BLaER1 treated with 17β-estradiol and CSF1 and Interleukin-3, amounts not matched to agents 10 nM and 100 nM (cell line): Measurements from ENCODE around the gene PHF13.

Experiments used
- H3K27ac ChIP-seq, 11 experiments: shearing (Covaris generic); formaldehyde crosslinking; 2 replicates each; pipeline ENCODE4 v1.8.1; 2022
- H3K27me3 ChIP-seq, 11 experiments: shearing (Covaris generic); formaldehyde crosslinking; 2 replicates each; pipeline ENCODE4 v1.8.1; 2022
- H3K36me3 ChIP-seq, 11 experiments: shearing (Covaris generic); formaldehyde crosslinking; 2 replicates each; pipeline ENCODE4 v1.8.1; 2022
- H3K4me1 ChIP-seq, 10 experiments: shearing (Covaris generic); formaldehyde crosslinking; 2 replicates each; pipeline ENCODE4 v1.8.1; 2022
- H3K4me2 ChIP-seq, 11 experiments: shearing (Covaris generic); formaldehyde crosslinking; 2 replicates each; pipeline ENCODE4 v1.8.1; 2022
- H3K4me3 ChIP-seq, 10 experiments: shearing (Covaris generic); formaldehyde crosslinking; 2 replicates each; pipeline ENCODE4 v1.8.1; 2022
- H3K9ac ChIP-seq, 11 experiments: shearing (Covaris generic); formaldehyde crosslinking; 2 replicates each; pipeline ENCODE4 v1.8.1; 2022
- H3K9me3 ChIP-seq, 11 experiments: shearing (Covaris generic); formaldehyde crosslinking; replicated peaks in 1 of 11; 2 replicates each; pipeline ENCODE4 v1.8.1; 2022
- H4K20me1 ChIP-seq, 11 experiments: shearing (Covaris generic); formaldehyde crosslinking; 2 replicates each; pipeline ENCODE4 v1.8.1; 2022
- Cebpa-rat ChIP-seq, 11 experiments: shearing (Covaris generic); IDR thresholded peaks; 2 replicates each; pipeline ENCODE4 v1.8.1; 2022

PHF13 gene

DNA sequence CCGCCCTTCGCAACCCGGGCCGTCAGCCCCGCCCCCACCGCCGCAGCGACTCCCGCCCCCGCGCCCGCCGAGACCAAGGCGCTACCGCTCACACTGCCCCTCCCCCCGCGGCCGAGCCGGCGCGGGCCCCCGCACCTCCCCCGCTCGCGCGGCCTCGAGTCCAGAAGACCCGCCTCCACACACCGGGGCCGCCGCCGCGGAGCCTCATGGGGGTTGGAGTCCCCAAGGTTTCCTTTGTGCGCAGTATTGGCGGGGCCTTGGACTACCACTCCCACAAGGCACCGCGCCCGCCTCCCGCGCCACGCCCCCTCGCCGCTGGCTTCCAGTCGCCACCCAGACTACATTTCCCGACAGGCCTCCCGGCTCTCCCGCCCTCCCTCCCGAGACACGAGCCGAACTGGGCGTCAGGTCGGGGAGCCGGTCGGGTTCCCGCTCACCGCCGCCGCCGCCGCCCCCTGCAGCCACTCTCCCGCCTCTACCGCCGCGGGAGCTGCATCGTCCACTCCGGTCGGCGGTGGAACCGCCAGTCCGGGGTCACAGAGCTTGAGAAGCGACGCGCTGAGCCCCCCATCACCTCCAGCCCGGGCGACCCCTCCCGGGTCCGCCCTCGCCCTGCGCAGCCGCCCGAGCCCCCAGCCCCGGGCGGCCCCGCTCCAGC, at the start of gene PHF13:
Gene PHF13 (plus strand): TSS at position 371 of the 658 bp plus-strand sequence. CDS start 336 bp downstream, outside the sequence.
- no peak for TF ChIP-seq Cebpa-rat (IDR thresholded peaks at IDR 0.05)
- H3K9ac ChIP-seq = peak within 1 kb of the TSS; percentile 81 to 96 (median 87)

GRCh38 chr1:6569033-6569432, 44.5 kb upstream of the PHF13 start:
- H4K20me1 ChIP-seq = no peaks in the 10 kb centered on the region
- H3K27me3 ChIP-seq = no peaks in the 10 kb centered on the region
- H3K4me3 ChIP-seq = no peak overlapping the region
- TF ChIP-seq Cebpa-rat (IDR thresholded peaks at IDR 0.05) = no peak
- no peak overlapping the region for H3K27ac ChIP-seq
- H3K4me1 ChIP-seq = peaks cover 0 to 14% (median 8%) of the 10 kb centered on the region in 10 experiments; a peak in 11 of 20 replicates
- peaks cover 0 to 12% (median 8%) of the 10 kb centered on the region in 11 experiments; a peak in 18 of 22 replicates for H3K9me3 ChIP-seq
- no peak overlapping the region for H3K9ac ChIP-seq
- no peaks in the 10 kb centered on the region for H3K36me3 ChIP-seq
- peak overlapping the region in 5 of 11 experiments; percentile 14 to 52 (median 43); a peak in 5 of 22 replicates for H3K4me2 ChIP-seq

More for the DNA sequence above, at the start of gene PHF13:
- Histone ChIP-seq H3K4me2 (peak within 1 kb of the TSS; percentile 91 to 99 (median 97)), H3K27ac (peak within 1 kb of the TSS; percentile 66 to 84 (median 78)), H3K4me3 (peak within 1 kb of the TSS; percentile 93 to 99 (median 98)), H3K36me3 (peaks cover 16 to 21% (median 20%) of the 10 kb centered on the region in 11 experiments), H4K20me1 (peaks cover 21 to 35% (median 34%) of the 10 kb centered on the region in 11 experiments), H3K4me1 (peaks cover 16 to 26% (median 20%) of the 10 kb centered on the region in 10 experiments), H3K27me3 (peaks cover 0 to 19% (median 13%) of the 10 kb centered on the region in 11 experiments; a peak in 10 of 22 replicates), H3K9me3 (no peaks in the 10 kb centered on the region)

GRCh38 chr1:6570100-6570499, 43.4 kb upstream of the PHF13 start:
- H3K27ac ChIP-seq = no peak overlapping the region
- no peak for TF ChIP-seq Cebpa-rat (IDR thresholded peaks at IDR 0.05)
- no peaks in the 10 kb centered on the region for H3K27me3 ChIP-seq
- peaks cover 0 to 14% (median 8%) of the 10 kb centered on the region in 10 experiments; a peak in 11 of 20 replicates for H3K4me1 ChIP-seq
- H3K4me3 ChIP-seq = no peak overlapping the region
- H3K9me3 ChIP-seq = peaks cover 0 to 12% (median 8%) of the 10 kb centered on the region in 11 experiments; a peak in 18 of 22 replicates
- no peaks in the 10 kb centered on the region for H3K36me3 ChIP-seq
- H3K4me2 ChIP-seq = peak overlapping the region in 7 of 11 experiments; percentile 46 to 63 (median 54); a peak in 14 of 22 replicates
- no peaks in the 10 kb centered on the region for H4K20me1 ChIP-seq
- H3K9ac ChIP-seq = no peak overlapping the region

- H3K27me3 ChIP-seq = no peaks in the 10 kb centered on the region
These were observed 42.5 kb upstream of the PHF13 start for GRCh38 chr1:6570987-6571386.

GRCh38 chr1:6572653-6573383, 40.7 kb upstream of the PHF13 start:
- no peak overlapping the region for H3K27ac ChIP-seq
- no peak overlapping the region for H3K9ac ChIP-seq
- H3K4me1 ChIP-seq = peaks cover 0 to 16% (median 9%) of the 10 kb centered on the region in 10 experiments; a peak in 13 of 20 replicates
- H4K20me1 ChIP-seq = no peaks in the 10 kb centered on the region
- no peak for TF ChIP-seq Cebpa-rat (IDR thresholded peaks at IDR 0.05)
- H3K36me3 ChIP-seq = no peaks in the 10 kb centered on the region
- H3K4me3 ChIP-seq = no peak overlapping the region
- no peaks in the 10 kb centered on the region for H3K27me3 ChIP-seq
- H3K9me3 ChIP-seq = peaks cover 0 to 12% (median 8%) of the 10 kb centered on the region in 11 experiments; a peak in 18 of 22 replicates
- no peak overlapping the region for H3K4me2 ChIP-seq

More at GRCh38 chr1:6570987-6571386, 42.5 kb upstream of the PHF13 start:
- no peak overlapping the region for H3K9ac ChIP-seq
- H3K9me3 ChIP-seq = peaks cover 0 to 12% (median 8%) of the 10 kb centered on the region in 11 experiments; a peak in 18 of 22 replicates
- peaks cover 0 to 14% (median 8%) of the 10 kb centered on the region in 10 experiments; a peak in 11 of 20 replicates for H3K4me1 ChIP-seq
- H3K27ac ChIP-seq = no peak overlapping the region
- H3K4me2 ChIP-seq = no peak overlapping the region
- H3K36me3 ChIP-seq = no peaks in the 10 kb centered on the region
- no peak for TF ChIP-seq Cebpa-rat (IDR thresholded peaks at IDR 0.05)
- no peak overlapping the region for H3K4me3 ChIP-seq
- no peaks in the 10 kb centered on the region for H4K20me1 ChIP-seq

GRCh38 chr1:6574025-6574620, 39.4 kb upstream of the PHF13 start:
- no peaks in the 10 kb centered on the region for H3K36me3 ChIP-seq
- TF ChIP-seq Cebpa-rat (IDR thresholded peaks at IDR 0.05) = no peak
- no peaks in the 10 kb centered on the region for H4K20me1 ChIP-seq
- no peak overlapping the region for H3K4me2 ChIP-seq
- no peak overlapping the region for H3K9ac ChIP-seq
- H3K9me3 ChIP-seq = peaks cover 0 to 12% (median 8%) of the 10 kb centered on the region in 11 experiments; a peak in 18 of 22 replicates
- H3K27me3 ChIP-seq = no peaks in the 10 kb centered on the region
- H3K27ac ChIP-seq = no peak overlapping the region
- H3K4me1 ChIP-seq = peaks cover 5 to 29% (median 23%) of the 10 kb centered on the region in 10 experiments
- no peak overlapping the region for H3K4me3 ChIP-seq

DNA sequence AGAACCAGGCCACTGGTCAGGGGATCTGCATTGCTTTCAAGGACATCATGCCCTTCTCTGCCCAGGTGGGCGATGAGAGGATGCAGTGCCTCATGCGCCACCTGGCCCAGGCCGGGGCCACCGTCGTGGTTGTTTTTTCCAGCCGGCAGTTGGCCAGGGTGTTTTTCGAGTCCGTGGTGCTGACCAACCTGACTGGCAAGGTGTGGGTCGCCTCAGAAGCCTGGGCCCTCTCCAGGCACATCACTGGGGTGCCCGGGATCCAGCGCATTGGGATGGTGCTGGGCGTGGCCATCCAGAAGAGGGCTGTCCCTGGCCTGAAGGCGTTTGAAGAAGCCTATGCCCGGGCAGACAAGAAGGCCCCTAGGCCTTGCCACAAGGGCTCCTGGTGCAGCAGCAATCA, 38.7 kb upstream of the PHF13 start:
- Histone ChIP-seq H3K4me3 (no peak overlapping the region), H3K9me3 (peaks cover 0 to 12% (median 8%) of the 10 kb centered on the region in 11 experiments; a peak in 18 of 22 replicates)

DNA sequence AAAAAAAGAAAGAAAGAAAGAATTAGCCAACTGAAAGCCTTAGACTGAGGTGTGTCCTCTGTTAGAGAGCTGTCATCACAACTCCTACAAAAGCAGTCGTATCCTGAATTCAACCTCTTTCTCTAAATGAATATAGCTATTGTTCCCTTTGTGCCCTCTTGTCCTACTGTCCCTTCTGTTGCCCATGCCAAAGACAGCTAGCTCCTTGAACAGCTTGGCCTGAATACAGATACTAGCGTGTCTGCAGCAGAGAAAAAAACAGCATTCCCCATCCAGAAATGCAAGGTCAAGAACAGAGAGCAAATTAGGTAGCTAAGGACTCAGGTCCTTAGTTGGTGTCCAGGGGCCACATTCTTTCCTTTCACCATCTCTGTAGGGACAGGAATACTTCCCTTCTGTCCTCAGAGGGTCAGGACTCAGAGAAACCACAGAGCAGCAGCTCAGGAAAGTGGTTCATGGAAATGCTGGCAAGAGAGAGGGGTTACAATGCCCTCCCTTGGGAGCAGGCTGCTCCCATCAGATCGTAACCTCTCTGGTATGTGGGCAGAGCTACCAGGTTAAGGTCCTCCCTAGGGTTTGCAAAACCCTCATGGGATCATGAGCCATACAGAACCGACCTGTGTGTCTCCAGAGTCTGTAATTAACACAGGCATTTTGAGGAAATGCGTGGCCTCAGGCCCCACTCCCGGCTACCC, 35.6 kb upstream of the PHF13 start:
- H3K4me3 ChIP-seq = no peak overlapping the region
- peak overlapping the region in 1 of 11 experiments; percentile 2; a peak in 2 of 22 replicates for H3K9ac ChIP-seq
- peak overlapping the region in 9 of 11 experiments; percentile 70 to 99 (median 96); a peak in 16 of 22 replicates for H3K4me2 ChIP-seq
- TF ChIP-seq Cebpa-rat (IDR thresholded peaks at IDR 0.05) = no peak
- peaks cover 0 to 7% (median 0%) of the 10 kb centered on the region in 11 experiments; a peak in 2 of 22 replicates for H3K36me3 ChIP-seq
- H3K9me3 ChIP-seq = no peaks in the 10 kb centered on the region
- no peaks in the 10 kb centered on the region for H3K27me3 ChIP-seq
- peaks cover 16 to 27% (median 25%) of the 10 kb centered on the region in 11 experiments; a peak in 20 of 22 replicates for H4K20me1 ChIP-seq
- peaks cover 34 to 47% (median 46%) of the 10 kb centered on the region in 10 experiments for H3K4me1 ChIP-seq
- H3K27ac ChIP-seq = no peak overlapping the region

More for the DNA sequence above, 38.7 kb upstream of the PHF13 start:
- H3K27me3 ChIP-seq = no peaks in the 10 kb centered on the region
- no peak overlapping the region for H3K4me2 ChIP-seq
- no peaks in the 10 kb centered on the region for H3K36me3 ChIP-seq
- H4K20me1 ChIP-seq = no peaks in the 10 kb centered on the region
- TF ChIP-seq Cebpa-rat (IDR thresholded peaks at IDR 0.05) = no peak
- H3K27ac ChIP-seq = no peak overlapping the region
- no peak overlapping the region for H3K9ac ChIP-seq
- H3K4me1 ChIP-seq = peaks cover 10 to 28% (median 24%) of the 10 kb centered on the region in 10 experiments
